VCaP (cell line): ENCODE measurements around the gene ZBTB45.

ENCODE experiments used
- H3K27ac ChIP-seq: fragments of 450-650 bp; 2 replicates; pipeline ENCODE4 v1.5.1; 2017
- CTCF ChIP-seq: fragments of 450-650 bp; conservative IDR thresholded peaks from 2 replicates; pipeline ENCODE4 v1.5.1; 2017; ENCODE audit warnings: mild to moderate bottlenecking, moderate library complexity

Gene ZBTB45

GRCh38 chr19:58519355-58520256 is at the start of gene ZBTB45:
TSS of gene ZBTB45 (minus strand) at chr19:58519810. CDS start at chr19:58517673, 2,137 bp downstream.
- TF ChIP-seq CTCF: peak; percentile 78
- H3K27ac ChIP-seq: peak within 1 kb of the TSS; percentile 98

GRCh38 chr19:58568453-58569130 is 49.0 kb upstream of the ZBTB45 start:
- H3K27ac ChIP-seq: no peak overlapping the region

DNA sequence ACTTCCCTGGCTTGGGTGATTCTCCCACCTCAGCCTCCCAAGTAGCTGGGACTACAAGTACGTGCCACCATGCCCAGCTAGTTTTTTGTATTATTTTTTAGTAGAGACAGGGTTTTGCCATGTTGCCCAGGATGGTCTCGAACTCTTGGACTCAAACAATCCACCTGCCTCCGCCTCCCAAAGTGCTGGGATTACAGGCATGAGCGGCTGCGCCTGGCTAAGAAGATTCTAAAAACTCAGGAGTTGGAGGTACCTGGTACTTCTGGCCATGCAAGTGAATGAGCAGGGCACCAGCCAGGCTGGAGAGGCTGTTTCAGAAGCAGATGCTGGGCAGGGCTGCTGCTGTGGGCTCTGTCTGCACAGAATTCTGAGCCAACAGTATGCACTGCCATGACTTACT is 47.4 kb upstream of the ZBTB45 start:
- TF ChIP-seq CTCF: no peak
- no peak overlapping the region for H3K27ac ChIP-seq

More at GRCh38 chr19:58568453-58569130, 49.0 kb upstream of the ZBTB45 start:
- TF ChIP-seq CTCF: no peak

- peak overlapping the region; percentile 90 for H3K27ac ChIP-seq
Measured at GRCh38 chr19:58563823-58564222, 44.2 kb upstream of the ZBTB45 start.

DNA sequence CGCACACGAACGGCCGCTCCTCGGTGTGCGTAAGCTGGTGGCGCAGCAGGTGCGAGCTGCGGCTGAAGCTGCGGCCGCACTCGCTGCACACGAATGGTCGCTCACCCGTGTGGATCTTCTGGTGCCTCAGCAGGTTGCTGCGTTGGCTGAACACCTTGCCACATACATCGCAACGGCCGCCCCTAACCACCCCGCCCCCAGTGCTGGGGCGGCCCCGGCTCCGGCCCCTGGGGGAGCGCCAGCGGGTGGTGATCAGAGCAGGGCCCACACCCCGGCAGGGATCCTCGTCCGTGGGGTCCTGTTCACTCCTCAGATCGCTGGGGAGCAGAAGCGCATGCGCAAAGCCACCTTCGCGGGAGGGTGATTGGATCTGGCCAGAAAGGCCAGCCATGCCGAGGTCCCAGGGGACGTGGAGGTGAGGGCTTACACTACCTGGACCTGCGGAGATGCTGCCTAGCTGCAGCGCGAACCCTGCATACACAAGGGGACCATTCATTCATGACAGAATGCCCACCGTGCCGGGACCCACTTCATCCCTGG is 43.5 kb upstream of the ZBTB45 start:
- H3K27ac ChIP-seq: peak overlapping the region; percentile 90
- TF ChIP-seq CTCF: no peak

More at GRCh38 chr19:58563823-58564222, 44.2 kb upstream of the ZBTB45 start:
- no peak for TF ChIP-seq CTCF

DNA sequence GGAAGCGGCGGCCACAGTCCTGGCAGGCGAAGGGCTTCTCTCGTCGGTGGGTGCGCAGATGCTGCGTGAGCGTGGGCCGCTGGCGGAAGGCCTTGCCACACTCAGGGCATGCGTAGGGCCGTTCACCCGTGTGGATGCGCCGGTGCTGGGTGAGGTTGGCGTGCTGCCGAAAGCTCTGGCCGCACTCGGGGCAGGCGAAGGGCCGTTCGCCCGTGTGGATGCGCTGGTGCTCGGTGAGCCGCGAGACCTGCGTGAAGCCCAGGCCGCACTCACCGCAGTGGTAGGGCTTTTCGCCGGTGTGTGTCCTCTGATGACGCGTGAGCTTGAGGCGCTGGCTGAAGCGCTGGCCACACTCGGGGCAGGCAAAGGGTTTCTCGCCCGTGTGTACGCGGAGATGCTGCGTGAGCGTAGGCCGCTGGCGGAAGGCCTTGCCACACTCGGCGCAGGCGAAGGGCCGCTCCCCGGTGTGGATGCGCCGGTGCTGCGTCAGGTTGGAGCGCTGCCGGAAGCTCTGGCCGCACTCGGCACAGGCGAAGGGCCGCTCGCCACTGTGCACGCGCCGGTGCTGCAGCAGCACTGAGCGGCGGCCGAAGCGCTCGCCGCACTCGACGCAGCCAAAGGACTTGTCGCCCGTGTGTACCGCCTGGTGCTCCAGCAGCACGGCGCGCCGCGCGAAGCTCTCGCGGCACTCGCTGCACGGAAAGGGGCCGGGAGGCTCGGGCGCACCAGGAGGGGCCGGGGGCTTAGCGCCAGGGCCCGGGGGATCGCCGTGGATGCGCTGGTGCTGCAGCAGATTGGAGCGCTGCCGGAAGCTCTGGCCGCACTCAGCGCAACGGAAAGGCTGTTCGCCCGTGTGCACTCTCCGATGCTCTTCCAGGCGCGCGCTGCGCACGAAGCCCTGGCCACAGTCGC is 42.8 kb upstream of the ZBTB45 start:
- peak overlapping the region; percentile 90 for H3K27ac ChIP-seq
- no peak for TF ChIP-seq CTCF
